ENCODE results near the gene TBC1D23. TPM values are rescaled to one million over a fixed set of nuclear protein-coding genes. Genes with fewer than 3 reads are reported as not detected.
A peak's percentile ranks its signal among the peaks of the same experiment; 100 is the strongest.

TBC1D23 gene
- total and polyA plus RNA-seq, 2 of the 13 experiments (the other 11 are each of a cell fraction or from before 2014, with no cell fraction given), result 28.7 to 35.4 TPM

- ATAC-seq (no peak), FAIRE-seq (no peak), DNase-seq (ENCODE audit: low spot score) (no peak)
- WGBS (ENCODE audit: low lambda C conversion rate), result 95% methylated on average over 3 of the region's 3 CpGs
- Histone ChIP-seq H3K27ac (ENCODE audit: extremely low read length, insufficient read depth, low read length) (no peak overlapping the region), H3K4me3 (replicated peaks in 1 of 3; ENCODE audit: insufficient read depth in 1 of 3, low read depth in 2 of 3, low read length in 3 of 3) (no peak overlapping the region), H3K4me1 (ENCODE audit: insufficient read depth, low read length) (peaks cover 10% of the 10 kb centered on the region), H3K9me3 (ENCODE audit: low read length) (peaks cover 4% of the 10 kb centered on the region; the same call in 1 of the 2 replicates), H4K20me1 (ENCODE audit: insufficient read depth, low read length) (no peaks in the 10 kb centered on the region), H3K27me3 (ENCODE audit: control insufficient read depth in 1 of 2, insufficient read depth in 2 of 2, low read length in 2 of 2) (no peaks in the 10 kb centered on the region), H3K9ac (ENCODE audit: insufficient read depth, low read depth, low read length) (no peak overlapping the region), H3K4me2 (ENCODE audit: low read depth, low read length) (no peak overlapping the region), H3K36me3 (replicated peaks in 1 of 2; ENCODE audit: control insufficient read depth in 1 of 2, insufficient read depth in 2 of 2, low read length in 2 of 2) (peaks cover 4 to 48% of the 10 kb centered on the region in 2 experiments), H2AFZ (ENCODE audit: low read length) (no peak overlapping the region), H3K79me2 (ENCODE audit: insufficient read depth, low read length) (no peaks in the 10 kb centered on the region)
- ChIA-PET POLR2A (interaction anchor here (0.8 kb wide), 1 partner anchor 37 kb away, joined by 3 read pairs; the partner anchor contains the start of genes LNP1 and TOMM70), CTCF (ENCODE audit: low intra/inter-chr PET ratio, low total read pairs) (no interaction called here)
- BruUV-seq (replicated peaks), result no TSS peak
- peak; percentile 80 for TF ChIP-seq ZNF121 (CRISPR knock-in tag; IDR thresholded peaks at IDR 0.05)
- TF ChIP-seq IRF2 (CRISPR knock-in tag; IDR thresholded peaks at IDR 0.05), result no peak
- no peak for TF ChIP-seq ZNF678 (CRISPR knock-in tag; IDR thresholded peaks at IDR 0.05)
- in situ Hi-C loops (cut with HindIII; ENCODE audit: extremely low pct_ligation_motif_present, low pct_unique_long_range_greater_than_20kb) (no loop called here), intact Hi-C loops (cut with micrococcal nuclease; ENCODE audit: unreplicated experiment) (no loop called here)
These were observed 103.6 kb downstream of the TBC1D23 start for GRCh38 chr3:100364421-100364820.

- DNase-seq (ENCODE audit: low spot score), result no peak
- 93% methylated on average over 2 of the region's 2 CpGs for WGBS (ENCODE audit: low lambda C conversion rate)
- H3K79me2 ChIP-seq (ENCODE audit: insufficient read depth, low read length), result no peaks in the 10 kb centered on the region
- H3K27ac ChIP-seq (ENCODE audit: extremely low read length, insufficient read depth, low read length), result no peak overlapping the region
- H3K4me3 ChIP-seq (replicated peaks in 1 of 3; ENCODE audit: insufficient read depth in 1 of 3, low read depth in 2 of 3, low read length in 3 of 3), result no peak overlapping the region
- no peaks in the 10 kb centered on the region for H3K27me3 ChIP-seq (ENCODE audit: control insufficient read depth in 1 of 2, insufficient read depth in 2 of 2, low read length in 2 of 2)
- ChIA-PET CTCF (ENCODE audit: low intra/inter-chr PET ratio, low total read pairs) (no interaction called here), POLR2A (interaction anchor here (1.3 kb wide), 1 partner anchor 31 kb away, joined by 3 read pairs; the partner anchor contains the start of gene NIT2)
- no TSS peak for BruUV-seq (replicated peaks)
- peaks cover 4% of the 10 kb centered on the region; the same call in 1 of the 2 replicates for H3K9me3 ChIP-seq (ENCODE audit: low read length)
- H4K20me1 ChIP-seq (ENCODE audit: insufficient read depth, low read length), result no peaks in the 10 kb centered on the region
- in situ Hi-C loops (cut with HindIII; ENCODE audit: extremely low pct_ligation_motif_present, low pct_unique_long_range_greater_than_20kb) (no loop called here), intact Hi-C loops (cut with micrococcal nuclease; ENCODE audit: unreplicated experiment) (no loop called here)
- no peaks in the 10 kb centered on the region for H3K4me1 ChIP-seq (ENCODE audit: insufficient read depth, low read length)
- no peak overlapping the region for H3K9ac ChIP-seq (ENCODE audit: insufficient read depth, low read depth, low read length)
- ATAC-seq, result no peak
- H3K36me3 ChIP-seq (replicated peaks in 1 of 2; ENCODE audit: control insufficient read depth in 1 of 2, insufficient read depth in 2 of 2, low read length in 2 of 2), result peaks cover 6 to 61% of the 10 kb centered on the region in 2 experiments
- no peak overlapping the region for H3K4me2 ChIP-seq (ENCODE audit: low read depth, low read length)
- FAIRE-seq, result no peak
- no peak overlapping the region for H2AFZ ChIP-seq (ENCODE audit: low read length)
- TF ChIP-seq CCDC6 (CRISPR knock-in tag; IDR thresholded peaks at IDR 0.05) (no peak), MXD1 (CRISPR knock-in tag; IDR thresholded peaks at IDR 0.05) (no peak), TFDP2 (CRISPR knock-in tag; IDR thresholded peaks at IDR 0.05) (no peak), ZNF879 (CRISPR knock-in tag; IDR thresholded peaks at IDR 0.05) (no peak), ZFP1 (CRISPR knock-in tag; IDR thresholded peaks at IDR 0.05) (no peak), SP4 (CRISPR knock-in tag; IDR thresholded peaks at IDR 0.05) (no peak), RNF2 (conservative IDR thresholded peaks at IDR 0.05; ENCODE audit: low read depth) (no peak), CCAR2 (optimal IDR thresholded peaks at IDR 0.05; ENCODE audit: low read depth, low read length) (no peak), CBX2 (IDR thresholded peaks at IDR 0.05; ENCODE audit: low read depth, low read length) (no peak), CBX2 (CRISPR knock-in tag; IDR thresholded peaks at IDR 0.05; ENCODE audit: low read depth) (no peak), EHMT2 (IDR thresholded peaks at IDR 0.05; ENCODE audit: borderline replicate concordance, low read depth, low read length) (no peak), FOXC1 (CRISPR knock-in tag; IDR thresholded peaks at IDR 0.05; ENCODE audit: borderline replicate concordance) (no peak)
These were observed 105.6 kb downstream of the TBC1D23 start for GRCh38 chr3:100366424-100366823.

Measured in HepG2 (cell line).